Measurements from ENCODE around the gene ADAMTSL2.

The ADAMTSL2 gene

DNA sequence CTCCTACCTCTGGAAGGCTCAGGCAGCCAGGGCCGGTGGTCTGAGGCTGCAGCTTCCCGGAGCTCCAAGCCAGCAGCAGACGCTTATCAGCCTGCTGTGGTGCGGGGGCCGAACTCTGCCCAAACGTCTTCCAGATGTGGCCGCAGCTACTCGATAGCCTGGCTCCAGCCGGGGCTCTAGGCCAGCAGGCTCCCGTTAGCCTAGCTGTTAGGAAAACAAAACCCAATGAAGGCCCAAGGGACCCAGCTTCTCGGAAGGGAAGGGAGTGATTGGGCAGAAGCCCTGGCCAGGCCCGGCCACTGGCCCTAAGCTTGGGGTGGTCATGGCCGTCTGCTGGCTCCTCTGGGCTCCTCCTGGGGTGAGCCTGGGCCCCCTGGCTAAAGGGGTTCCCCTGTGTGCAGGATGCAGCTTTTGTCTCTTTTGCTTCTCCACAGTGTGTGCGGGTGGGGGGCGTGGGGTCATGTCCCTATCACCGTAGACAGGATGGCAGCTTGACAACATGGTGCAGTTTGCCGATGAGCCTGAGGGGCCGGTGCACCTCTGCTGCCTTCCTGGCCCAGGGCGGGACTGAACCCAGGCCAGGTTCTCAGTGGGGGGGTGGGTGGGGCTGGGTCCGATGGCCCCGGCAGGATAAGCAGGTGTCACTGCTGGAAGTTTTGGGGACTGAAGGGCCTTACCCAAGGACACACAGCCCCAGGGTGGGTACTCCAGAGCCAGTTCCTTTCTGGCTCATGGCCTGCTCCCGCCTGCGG lies 28.4 kb upstream of the ADAMTSL2 start:
- no peak overlapping the region for H3K4me3 ChIP-seq (ENCODE audit: low read length)
- peak; percentile 65 for DNase-seq (ENCODE audit: low read depth)
- TF ChIP-seq, protein P1, sequence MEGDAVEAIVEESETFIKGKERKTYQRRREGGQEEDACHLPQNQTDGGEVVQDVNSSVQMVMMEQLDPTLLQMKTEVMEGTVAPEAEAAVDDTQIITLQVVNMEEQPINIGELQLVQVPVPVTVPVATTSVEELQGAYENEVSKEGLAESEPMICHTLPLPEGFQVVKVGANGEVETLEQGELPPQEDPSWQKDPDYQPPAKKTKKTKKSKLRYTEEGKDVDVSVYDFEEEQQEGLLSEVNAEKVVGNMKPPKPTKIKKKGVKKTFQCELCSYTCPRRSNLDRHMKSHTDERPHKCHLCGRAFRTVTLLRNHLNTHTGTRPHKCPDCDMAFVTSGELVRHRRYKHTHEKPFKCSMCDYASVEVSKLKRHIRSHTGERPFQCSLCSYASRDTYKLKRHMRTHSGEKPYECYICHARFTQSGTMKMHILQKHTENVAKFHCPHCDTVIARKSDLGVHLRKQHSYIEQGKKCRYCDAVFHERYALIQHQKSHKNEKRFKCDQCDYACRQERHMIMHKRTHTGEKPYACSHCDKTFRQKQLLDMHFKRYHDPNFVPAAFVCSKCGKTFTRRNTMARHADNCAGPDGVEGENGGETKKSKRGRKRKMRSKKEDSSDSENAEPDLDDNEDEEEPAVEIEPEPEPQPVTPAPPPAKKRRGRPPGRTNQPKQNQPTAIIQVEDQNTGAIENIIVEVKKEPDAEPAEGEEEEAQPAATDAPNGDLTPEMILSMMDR (conservative IDR thresholded peaks at IDR 0.05; ENCODE audit: low read length): no peak

- DNase-seq (ENCODE audit: low read depth): peak; percentile 87
- TF ChIP-seq, protein P1 (conservative IDR thresholded peaks at IDR 0.05; ENCODE audit: low read length): peak; percentile 25
These were observed 27.9 kb upstream of the ADAMTSL2 start for GRCh38 chr9:133506653-133507038.

DNA sequence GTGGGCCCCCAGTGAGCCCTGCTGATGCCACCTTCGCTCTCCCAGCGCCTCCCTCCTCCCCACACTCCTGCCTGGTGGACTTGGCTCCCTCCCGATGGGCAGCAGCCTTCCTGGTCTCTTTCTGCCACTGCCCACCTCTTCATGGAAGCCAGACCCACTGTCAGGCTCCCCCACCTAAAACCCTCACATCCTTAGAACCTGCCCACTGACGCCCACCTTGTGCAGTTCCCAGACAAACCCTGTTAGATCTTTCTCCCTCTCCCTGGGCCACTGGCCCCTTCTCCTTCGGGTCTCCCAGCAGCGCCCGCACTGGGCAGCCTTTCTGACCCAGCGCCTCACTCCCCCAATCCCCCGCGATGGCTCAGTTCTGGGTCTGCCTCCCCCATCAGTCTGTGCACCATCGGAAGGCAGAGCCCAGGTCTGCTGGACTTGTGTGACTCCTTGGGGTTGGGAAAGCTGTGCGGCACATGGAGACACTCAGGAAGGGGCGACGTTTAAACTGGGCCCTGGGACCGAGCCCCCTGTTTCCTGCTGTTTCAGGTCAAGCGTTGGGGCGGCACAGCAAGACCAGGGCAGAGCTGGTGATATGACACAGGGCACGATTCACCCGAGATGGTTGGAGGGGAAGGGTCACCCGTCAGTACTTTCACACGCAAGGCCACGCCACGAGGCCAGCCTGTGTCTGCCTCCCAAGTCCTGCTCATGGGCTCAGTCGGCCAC lies 27.1 kb upstream of the ADAMTSL2 start:
- no peak overlapping the region for H3K4me3 ChIP-seq (ENCODE audit: low read length)
- no peak for DNase-seq (ENCODE audit: low read depth)
- TF ChIP-seq, protein P1 (conservative IDR thresholded peaks at IDR 0.05; ENCODE audit: low read length): no peak

More at GRCh38 chr9:133506653-133507038, 27.9 kb upstream of the ADAMTSL2 start:
- H3K4me3 ChIP-seq (ENCODE audit: low read length): no peak overlapping the region

DNA sequence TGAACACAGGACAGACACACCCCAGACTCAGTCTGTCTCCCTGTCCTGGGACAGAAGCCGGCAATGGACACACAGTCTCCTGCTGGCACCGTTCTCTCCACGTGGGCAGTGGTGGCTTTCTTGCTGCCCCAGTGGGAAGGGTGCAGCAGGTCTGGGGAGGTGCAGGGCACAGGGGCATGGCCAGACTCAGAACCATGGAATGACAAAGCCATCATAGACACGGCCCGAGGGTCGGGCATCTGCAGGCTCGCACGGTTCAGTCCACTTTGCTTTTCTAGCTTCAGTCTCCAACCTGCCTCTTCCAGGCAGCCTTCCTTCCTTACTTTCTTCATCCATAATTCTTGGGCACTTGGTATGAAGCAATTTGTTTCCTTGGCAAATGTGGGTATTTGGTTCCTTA lies 26.5 kb upstream of the ADAMTSL2 start:
- H3K4me3 ChIP-seq (ENCODE audit: low read length): no peak overlapping the region
- TF ChIP-seq, protein P1 (conservative IDR thresholded peaks at IDR 0.05; ENCODE audit: low read length): no peak
- no peak for DNase-seq (ENCODE audit: low read depth)

DNA sequence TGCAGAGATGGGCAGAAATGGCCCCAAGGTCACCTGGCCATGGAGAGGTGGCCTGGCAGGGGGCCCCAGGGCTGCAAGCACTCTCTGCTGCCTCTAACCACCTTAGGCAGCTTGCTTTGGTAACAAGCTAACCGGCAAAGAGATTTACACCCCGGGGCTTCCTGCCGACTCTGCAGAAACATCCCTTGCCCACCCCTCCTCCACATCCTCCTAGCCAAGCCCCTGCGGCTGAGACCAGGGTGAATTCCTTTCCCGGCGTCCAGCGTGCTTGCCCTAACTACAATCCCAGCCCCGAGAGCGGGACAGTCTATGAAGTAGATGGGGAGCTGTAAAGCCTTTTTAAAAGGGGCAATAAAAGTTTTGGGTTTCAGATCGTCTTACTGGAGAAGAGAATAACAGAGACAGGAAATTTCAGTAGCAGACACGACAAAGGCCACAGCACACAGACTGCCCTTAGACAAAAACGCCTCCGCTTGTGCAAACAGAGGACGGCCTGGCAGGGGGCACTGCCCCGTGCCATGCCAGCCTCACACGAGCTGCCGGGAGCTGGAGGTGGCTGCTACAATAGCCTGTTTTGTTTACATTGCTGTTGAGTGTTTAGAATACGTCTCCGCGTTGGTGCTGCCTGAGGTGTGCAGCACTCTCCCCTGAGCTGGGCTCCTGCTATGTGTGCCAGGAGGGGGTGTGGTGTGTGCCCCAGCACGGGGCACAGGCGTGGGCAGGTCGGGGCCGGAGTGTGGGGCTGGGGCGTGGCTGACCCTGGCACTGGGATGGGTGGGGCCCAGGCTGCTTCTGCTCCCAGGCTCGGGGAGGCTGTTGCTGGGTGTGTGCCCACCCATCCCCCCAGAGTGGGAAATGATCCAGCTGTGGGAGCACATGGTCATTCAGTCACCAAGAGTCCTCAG lies 25.1 kb upstream of the ADAMTSL2 start:
- DNase-seq (ENCODE audit: low read depth): no peak
- TF ChIP-seq, protein P1 (conservative IDR thresholded peaks at IDR 0.05; ENCODE audit: low read length): no peak

DNA sequence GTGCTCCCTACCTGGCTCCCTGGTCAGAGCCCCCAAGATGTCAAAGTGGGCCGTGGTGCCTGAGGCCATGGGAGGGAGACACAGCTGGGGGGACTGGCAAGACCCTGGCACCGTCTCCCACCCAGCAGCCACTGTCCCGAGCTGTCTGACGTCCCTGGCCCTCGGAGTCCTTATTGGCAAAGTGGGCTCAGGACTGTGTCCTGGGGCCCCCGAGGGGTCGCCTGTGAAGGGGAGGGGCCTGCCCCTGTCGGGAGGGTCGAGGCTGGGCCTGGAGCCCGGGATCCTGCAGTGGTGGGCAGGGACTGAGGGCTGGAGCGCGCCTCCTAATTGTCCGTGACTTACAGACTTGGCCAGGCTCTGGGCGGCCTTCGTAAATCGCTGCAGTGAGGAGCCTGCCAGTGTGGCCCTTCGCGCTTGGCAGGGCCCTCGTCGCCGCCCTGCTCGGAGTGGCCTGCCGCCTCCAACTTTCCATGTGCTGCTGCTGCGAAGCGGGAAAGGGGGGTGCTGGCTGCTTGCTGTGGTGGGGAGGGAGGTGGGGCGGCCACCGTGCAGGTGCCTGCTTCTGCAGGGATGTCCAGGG lies 23.5 kb upstream of the ADAMTSL2 start:
- no peak overlapping the region for H3K4me3 ChIP-seq (ENCODE audit: low read length)
- no peak for DNase-seq (ENCODE audit: low read depth)
- TF ChIP-seq, protein P1 (conservative IDR thresholded peaks at IDR 0.05; ENCODE audit: low read length): no peak

More for the DNA sequence above, 25.1 kb upstream of the ADAMTSL2 start:
- H3K4me3 ChIP-seq (ENCODE audit: low read length): no peak overlapping the region

Data from AG10803 (cell line).